Measurements from ENCODE around the gene TPK1. TPM values are rescaled to one million over a fixed set of nuclear protein-coding genes. Genes with fewer than 3 reads are reported as not detected.

Gene TPK1
- total and polyA plus RNA-seq, 2 donors = 6.7 to 7.4 TPM

DNA sequence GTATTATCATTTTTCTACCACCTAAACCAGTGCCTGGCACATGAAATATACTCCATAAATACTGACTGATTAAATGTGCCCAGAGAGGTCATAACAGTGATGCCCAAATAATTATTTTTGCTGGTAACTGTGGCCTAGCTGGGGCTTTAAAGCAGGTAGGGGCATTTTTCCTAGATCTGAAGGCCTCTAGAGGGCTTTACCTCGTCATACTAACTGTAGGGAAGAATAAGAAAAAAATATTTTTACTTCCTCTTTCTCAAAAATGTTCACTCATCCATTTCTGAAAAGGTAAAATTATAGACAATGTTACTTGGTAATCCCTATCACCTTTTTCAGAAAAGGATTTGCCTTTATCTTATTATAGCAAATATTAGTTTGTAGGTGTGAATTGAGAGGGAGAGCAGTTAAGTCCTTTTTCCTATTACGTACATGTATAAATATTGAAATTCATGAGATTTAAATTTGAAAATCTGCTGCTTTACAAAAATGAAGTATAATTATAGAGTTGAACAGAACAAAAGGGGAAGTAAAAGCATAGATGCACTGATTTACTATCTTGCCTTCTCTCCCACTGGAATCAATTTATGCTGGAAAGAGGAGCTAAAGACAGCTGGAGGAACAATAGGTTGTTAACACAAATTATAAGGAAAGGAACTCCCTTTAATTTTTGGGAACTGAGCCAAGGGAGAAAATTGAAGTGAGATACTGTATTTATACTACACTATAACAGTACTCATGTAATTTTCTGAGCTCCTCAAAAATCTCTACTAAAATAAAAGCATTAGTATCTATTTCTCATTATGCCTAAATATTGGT lies 360.8 kb downstream of the TPK1 start:
- Histone ChIP-seq H3K4me1 (ENCODE audit: control insufficient read depth in 2 of 2, insufficient read depth in 2 of 2, low read length in 2 of 2) (no peaks in the 10 kb centered on the region), H3K27ac (ENCODE audit: low read depth in 1 of 2, low read length in 1 of 2) (no peak overlapping the region), H3K27me3 (ENCODE audit: control insufficient read depth in 2 of 2, insufficient read depth in 1 of 2, low read length in 1 of 2) (no peaks in the 10 kb centered on the region), H3K36me3 (ENCODE audit: control insufficient read depth in 2 of 2, insufficient read depth in 2 of 2, low read length in 1 of 2) (no peaks in the 10 kb centered on the region), H3K9me3 (ENCODE audit: control insufficient read depth in 2 of 2, insufficient read depth in 1 of 2, low read length in 1 of 2) (no peaks in the 10 kb centered on the region), H3K4me3 (ENCODE audit: low read length in 2 of 2) (no peak overlapping the region)
- DNase-seq (ENCODE audit: low read depth in 6 of 9, low spot score in 9 of 9) = no peak
- WGBS = 52% methylated on average over 2 of the region's 2 CpGs

DNA sequence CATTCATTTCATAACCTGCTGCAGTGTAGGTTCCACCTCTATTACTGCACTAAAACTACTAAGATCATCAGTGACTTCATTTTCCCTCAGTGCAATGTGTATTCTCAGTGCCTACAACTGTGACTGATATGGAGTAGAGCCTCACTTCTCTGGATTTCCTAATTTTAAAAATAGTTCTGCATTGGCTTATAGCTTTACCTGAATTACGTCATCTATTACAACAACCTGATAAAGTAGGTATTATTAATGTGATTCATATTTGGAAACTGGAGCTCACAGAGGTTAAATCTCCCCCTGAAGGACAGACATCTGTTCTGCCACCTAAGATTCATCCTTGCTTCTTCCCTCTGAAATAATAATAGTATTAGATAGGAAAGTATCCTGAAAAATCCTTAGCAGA lies 361.5 kb downstream of the TPK1 start:
- Histone ChIP-seq H3K4me1 (ENCODE audit: control insufficient read depth in 2 of 2, insufficient read depth in 2 of 2, low read length in 2 of 2) (no peaks in the 10 kb centered on the region), H3K27me3 (ENCODE audit: control insufficient read depth in 2 of 2, insufficient read depth in 1 of 2, low read length in 1 of 2) (no peaks in the 10 kb centered on the region), H3K36me3 (ENCODE audit: control insufficient read depth in 2 of 2, insufficient read depth in 2 of 2, low read length in 1 of 2) (no peaks in the 10 kb centered on the region), H3K4me3 (ENCODE audit: low read length in 2 of 2) (no peak overlapping the region), H3K27ac (ENCODE audit: low read depth in 1 of 2, low read length in 1 of 2) (no peak overlapping the region), H3K9me3 (ENCODE audit: control insufficient read depth in 2 of 2, insufficient read depth in 1 of 2, low read length in 1 of 2) (no peaks in the 10 kb centered on the region)
- WGBS = 93% methylated on average over 1 of the region's 1 CpG
- DNase-seq (ENCODE audit: low read depth in 6 of 9, low spot score in 9 of 9) = no peak

DNA sequence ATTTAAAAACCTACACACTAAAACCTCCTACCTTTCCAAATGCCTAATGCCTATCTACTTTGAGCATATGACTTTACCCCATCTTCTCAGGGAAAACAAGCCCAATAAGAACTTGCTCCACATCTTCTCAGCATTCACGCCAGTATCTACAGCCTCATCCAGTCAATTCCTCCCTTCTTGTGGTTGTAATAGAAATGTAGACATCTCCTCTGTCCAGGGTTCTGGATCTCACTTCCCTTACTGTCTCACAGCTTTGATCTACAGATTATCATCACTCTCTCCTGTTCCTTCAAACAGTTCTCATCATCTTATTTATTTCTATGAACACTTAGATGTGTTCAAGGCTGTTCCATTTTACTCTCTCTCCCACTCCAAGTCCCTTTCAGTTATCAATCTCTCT lies 361.9 kb downstream of the TPK1 start:
- no peak overlapping the region for H3K27ac ChIP-seq (ENCODE audit: low read depth in 1 of 2, low read length in 1 of 2)
- DNase-seq (ENCODE audit: low read depth in 6 of 9, low spot score in 9 of 9) = no peak
- 96% methylated on average over 1 of the region's 1 CpG for WGBS
- H3K4me3 ChIP-seq (ENCODE audit: low read length in 2 of 2) = no peak overlapping the region
- H3K27me3 ChIP-seq (ENCODE audit: control insufficient read depth in 2 of 2, insufficient read depth in 1 of 2, low read length in 1 of 2) = no peaks in the 10 kb centered on the region
- no peaks in the 10 kb centered on the region for H3K4me1 ChIP-seq (ENCODE audit: control insufficient read depth in 2 of 2, insufficient read depth in 2 of 2, low read length in 2 of 2)
- no peaks in the 10 kb centered on the region for H3K36me3 ChIP-seq (ENCODE audit: control insufficient read depth in 2 of 2, insufficient read depth in 2 of 2, low read length in 1 of 2)
- no peaks in the 10 kb centered on the region for H3K9me3 ChIP-seq (ENCODE audit: control insufficient read depth in 2 of 2, insufficient read depth in 1 of 2, low read length in 1 of 2)

DNA sequence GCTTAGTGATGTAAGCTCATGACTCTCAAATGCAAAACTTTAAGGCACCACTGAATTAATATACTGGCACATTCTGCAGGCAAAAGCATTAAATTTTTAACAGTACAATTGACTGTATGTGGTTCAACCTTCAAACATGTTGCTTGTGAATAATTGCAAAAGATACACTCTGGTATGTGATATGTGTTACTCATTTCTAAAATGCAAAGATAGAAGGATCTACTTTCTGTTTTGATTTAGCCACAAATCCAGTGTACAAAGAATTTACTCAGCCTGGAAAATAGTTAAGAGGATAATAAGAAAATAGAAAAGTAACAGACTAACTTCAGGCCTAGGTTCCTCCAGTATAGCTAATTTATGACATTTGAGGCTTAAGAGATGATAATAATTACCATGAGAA lies 365.8 kb downstream of the TPK1 start:
- Histone ChIP-seq H3K4me3 (ENCODE audit: low read length in 2 of 2) (no peak overlapping the region), H3K27me3 (ENCODE audit: control insufficient read depth in 2 of 2, insufficient read depth in 1 of 2, low read length in 1 of 2) (no peaks in the 10 kb centered on the region), H3K9me3 (ENCODE audit: control insufficient read depth in 2 of 2, insufficient read depth in 1 of 2, low read length in 1 of 2) (peaks cover 0 to under 1% of the 10 kb centered on the region in 2 donors), H3K36me3 (ENCODE audit: control insufficient read depth in 2 of 2, insufficient read depth in 2 of 2, low read length in 1 of 2) (no peaks in the 10 kb centered on the region), H3K27ac (ENCODE audit: low read depth in 1 of 2, low read length in 1 of 2) (no peak overlapping the region), H3K4me1 (ENCODE audit: control insufficient read depth in 2 of 2, insufficient read depth in 2 of 2, low read length in 2 of 2) (no peaks in the 10 kb centered on the region)
- no peak for DNase-seq (ENCODE audit: low read depth in 6 of 9, low spot score in 9 of 9)

DNA sequence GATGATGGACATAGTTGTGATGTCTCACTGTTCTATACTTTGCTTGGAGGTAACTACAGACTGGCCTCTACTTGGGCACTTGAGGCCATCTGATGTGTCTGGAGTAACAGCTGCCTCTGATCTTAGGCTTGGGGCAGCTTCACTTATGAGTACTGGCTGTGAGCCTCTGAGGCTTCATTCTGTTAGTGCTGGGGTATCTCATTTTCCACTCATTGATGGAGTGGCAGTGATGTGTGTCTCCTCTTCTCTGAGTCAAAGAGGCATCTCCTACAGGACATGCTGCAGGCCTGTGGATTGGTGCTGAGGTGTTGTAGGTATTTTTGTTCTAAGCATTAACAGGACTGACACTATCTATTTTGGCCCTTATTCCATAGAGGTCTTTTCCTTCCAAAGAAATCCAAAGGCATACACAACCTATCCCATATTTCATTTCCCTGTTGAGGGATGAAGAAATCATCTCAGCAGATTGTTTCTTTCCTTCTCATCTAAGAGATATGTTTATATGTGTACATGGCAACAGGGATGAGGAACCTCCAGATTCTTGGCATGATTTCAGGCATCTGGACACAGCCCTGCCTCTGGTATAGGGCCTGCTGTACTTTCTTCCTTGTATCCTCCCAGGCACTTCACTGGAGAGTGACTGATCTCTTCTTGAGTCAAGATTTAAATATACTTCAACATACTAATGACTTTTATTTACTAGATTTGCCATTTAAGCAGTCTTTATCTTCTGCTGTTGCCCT lies 366.7 kb downstream of the TPK1 start:
- Histone ChIP-seq H3K27me3 (ENCODE audit: control insufficient read depth in 2 of 2, insufficient read depth in 1 of 2, low read length in 1 of 2) (no peaks in the 10 kb centered on the region), H3K27ac (ENCODE audit: low read depth in 1 of 2, low read length in 1 of 2) (no peak overlapping the region), H3K4me3 (ENCODE audit: low read length in 2 of 2) (no peak overlapping the region), H3K9me3 (ENCODE audit: control insufficient read depth in 2 of 2, insufficient read depth in 1 of 2, low read length in 1 of 2) (peaks cover 0 to 4% of the 10 kb centered on the region in 2 donors), H3K36me3 (ENCODE audit: control insufficient read depth in 2 of 2, insufficient read depth in 2 of 2, low read length in 1 of 2) (no peaks in the 10 kb centered on the region), H3K4me1 (ENCODE audit: control insufficient read depth in 2 of 2, insufficient read depth in 2 of 2, low read length in 2 of 2) (no peaks in the 10 kb centered on the region)
- no peak for DNase-seq (ENCODE audit: low read depth in 6 of 9, low spot score in 9 of 9)

DNA sequence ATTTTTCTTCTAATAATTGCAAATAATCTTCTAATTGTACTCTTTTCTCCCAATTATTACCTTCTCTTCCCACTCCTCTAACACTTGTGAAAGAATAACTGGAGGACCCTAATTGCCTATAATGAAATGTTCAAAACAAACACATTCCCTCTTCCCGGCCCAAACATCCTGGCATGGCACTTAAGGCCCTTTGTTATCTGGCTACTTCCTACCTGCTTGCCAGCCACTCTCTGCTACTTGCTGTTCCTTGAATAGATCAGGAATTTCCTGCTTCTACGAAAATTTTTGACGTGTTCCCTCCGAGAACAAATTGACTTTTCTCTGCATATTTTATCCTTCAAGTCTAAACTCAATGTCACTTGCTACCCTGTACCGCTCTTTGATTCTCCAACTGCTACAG lies 376.2 kb downstream of the TPK1 start:
- WGBS = 93% methylated on average over 5 of the region's 5 CpGs
- Histone ChIP-seq H3K36me3 (ENCODE audit: control insufficient read depth in 2 of 2, insufficient read depth in 2 of 2, low read length in 1 of 2) (no peaks in the 10 kb centered on the region), H3K4me1 (ENCODE audit: control insufficient read depth in 2 of 2, insufficient read depth in 2 of 2, low read length in 2 of 2) (no peaks in the 10 kb centered on the region), H3K9me3 (ENCODE audit: control insufficient read depth in 2 of 2, insufficient read depth in 1 of 2, low read length in 1 of 2) (peaks cover 0 to 4% of the 10 kb centered on the region in 2 donors), H3K27me3 (ENCODE audit: control insufficient read depth in 2 of 2, insufficient read depth in 1 of 2, low read length in 1 of 2) (no peaks in the 10 kb centered on the region), H3K27ac (ENCODE audit: low read depth in 1 of 2, low read length in 1 of 2) (no peak overlapping the region), H3K4me3 (ENCODE audit: low read length in 2 of 2) (no peak overlapping the region)
- no peak for DNase-seq (ENCODE audit: low read depth in 6 of 9, low spot score in 9 of 9)

DNA sequence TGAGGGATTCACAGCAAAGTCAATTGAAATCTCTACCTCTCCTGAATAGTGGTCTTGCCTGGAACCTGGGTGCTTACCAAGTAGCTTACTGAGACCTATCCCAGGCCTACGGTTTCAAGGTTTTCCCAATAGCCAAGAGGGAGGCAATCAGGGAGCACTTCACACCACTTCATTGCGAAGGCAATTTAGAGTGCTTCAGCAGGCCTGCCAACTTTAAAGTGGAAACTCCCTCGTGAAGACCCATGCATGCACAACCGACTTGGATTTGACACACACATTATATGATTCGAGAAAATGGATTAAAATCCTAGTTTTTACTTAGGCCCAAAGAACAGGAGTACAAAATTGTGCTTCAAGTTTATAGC lies 380.8 kb downstream of the TPK1 start:
- Histone ChIP-seq H3K27me3 (ENCODE audit: control insufficient read depth in 2 of 2, insufficient read depth in 1 of 2, low read length in 1 of 2) (no peaks in the 10 kb centered on the region), H3K4me1 (ENCODE audit: control insufficient read depth in 2 of 2, insufficient read depth in 2 of 2, low read length in 2 of 2) (no peaks in the 10 kb centered on the region), H3K9me3 (ENCODE audit: control insufficient read depth in 2 of 2, insufficient read depth in 1 of 2, low read length in 1 of 2) (no peaks in the 10 kb centered on the region), H3K4me3 (ENCODE audit: low read length in 2 of 2) (no peak overlapping the region), H3K36me3 (ENCODE audit: control insufficient read depth in 2 of 2, insufficient read depth in 2 of 2, low read length in 1 of 2) (no peaks in the 10 kb centered on the region), H3K27ac (ENCODE audit: low read depth in 1 of 2, low read length in 1 of 2) (no peak overlapping the region)
- DNase-seq (ENCODE audit: low read depth in 6 of 9, low spot score in 9 of 9) = no peak
- WGBS = 66% methylated on average over 5 of the region's 5 CpGs

DNA sequence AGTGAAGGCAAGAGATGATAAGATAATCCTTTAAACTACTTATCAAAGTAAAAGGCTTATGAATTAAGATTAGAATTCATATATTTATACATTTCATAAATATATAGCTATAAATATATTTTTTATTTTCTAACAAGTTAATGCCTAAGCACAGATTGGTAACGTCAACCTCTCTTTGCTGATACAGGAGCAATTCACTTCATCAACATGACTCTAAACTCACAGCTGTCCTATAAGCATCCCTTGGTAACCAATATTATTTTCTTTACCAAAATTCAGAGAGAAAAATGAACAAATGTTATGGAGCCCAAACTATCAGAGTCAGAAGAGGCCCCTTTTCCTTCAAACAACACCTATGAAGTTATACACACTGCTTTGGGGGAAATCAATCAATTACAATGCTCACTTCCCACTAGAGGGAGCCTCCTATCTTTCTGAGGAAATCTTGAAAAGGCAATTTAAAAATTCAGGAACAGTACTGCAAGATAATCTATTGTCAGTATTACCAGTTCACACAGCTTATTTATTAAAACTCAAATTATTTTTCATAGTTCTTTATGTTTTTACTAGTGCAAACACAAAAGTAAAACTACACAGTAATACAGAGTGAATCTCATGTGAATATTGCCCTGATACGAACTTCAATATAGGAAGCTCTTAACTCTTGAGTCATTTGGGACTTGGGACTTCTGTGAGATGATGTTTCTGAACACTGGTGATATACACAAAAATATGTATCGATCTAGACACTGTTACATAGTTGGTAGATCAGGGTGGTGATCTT lies 381.4 kb downstream of the TPK1 start:
- H3K4me1 ChIP-seq (ENCODE audit: control insufficient read depth in 2 of 2, insufficient read depth in 2 of 2, low read length in 2 of 2) = no peaks in the 10 kb centered on the region
- WGBS = 96% methylated on average over 3 of the region's 3 CpGs
- H3K36me3 ChIP-seq (ENCODE audit: control insufficient read depth in 2 of 2, insufficient read depth in 2 of 2, low read length in 1 of 2) = no peaks in the 10 kb centered on the region
- no peak overlapping the region for H3K4me3 ChIP-seq (ENCODE audit: low read length in 2 of 2)
- DNase-seq (ENCODE audit: low read depth in 6 of 9, low spot score in 9 of 9) = no peak
- H3K9me3 ChIP-seq (ENCODE audit: control insufficient read depth in 2 of 2, insufficient read depth in 1 of 2, low read length in 1 of 2) = no peaks in the 10 kb centered on the region
- H3K27me3 ChIP-seq (ENCODE audit: control insufficient read depth in 2 of 2, insufficient read depth in 1 of 2, low read length in 1 of 2) = no peaks in the 10 kb centered on the region
- no peak overlapping the region for H3K27ac ChIP-seq (ENCODE audit: low read depth in 1 of 2, low read length in 1 of 2)

DNA sequence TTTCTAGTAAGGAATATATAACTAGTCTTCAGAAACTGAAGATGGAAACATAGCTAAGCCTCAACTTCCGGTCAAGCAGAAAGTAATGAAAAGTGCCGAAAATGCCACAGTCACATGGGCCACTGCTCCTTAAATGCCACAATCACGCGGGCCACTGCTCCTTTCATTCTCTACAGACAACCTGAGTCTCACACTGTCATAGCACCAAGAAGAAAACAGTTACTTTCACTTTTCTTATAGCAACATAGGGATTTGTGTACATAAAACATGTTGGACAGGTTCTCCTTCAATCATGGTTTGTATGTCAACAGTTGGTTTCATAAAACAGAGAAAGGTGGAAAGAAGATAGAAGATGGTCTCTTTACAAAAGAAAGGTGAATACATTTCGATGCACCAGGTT lies 383.8 kb downstream of the TPK1 start:
- WGBS = 90% methylated on average over 5 of the region's 5 CpGs
- Histone ChIP-seq H3K27ac (ENCODE audit: low read depth in 1 of 2, low read length in 1 of 2) (no peak overlapping the region), H3K9me3 (ENCODE audit: control insufficient read depth in 2 of 2, insufficient read depth in 1 of 2, low read length in 1 of 2) (no peaks in the 10 kb centered on the region), H3K36me3 (ENCODE audit: control insufficient read depth in 2 of 2, insufficient read depth in 2 of 2, low read length in 1 of 2) (no peaks in the 10 kb centered on the region), H3K4me1 (ENCODE audit: control insufficient read depth in 2 of 2, insufficient read depth in 2 of 2, low read length in 2 of 2) (no peaks in the 10 kb centered on the region), H3K27me3 (ENCODE audit: control insufficient read depth in 2 of 2, insufficient read depth in 1 of 2, low read length in 1 of 2) (no peaks in the 10 kb centered on the region), H3K4me3 (ENCODE audit: low read length in 2 of 2) (no peak overlapping the region)
- DNase-seq (ENCODE audit: low read depth in 6 of 9, low spot score in 9 of 9) = no peak

Data from thymus (tissue), 11 donors.